Tongue (tissue), 2 donors: Measurements from ENCODE around the gene TMEM212. TPM values are rescaled to one million over a fixed set of nuclear protein-coding genes. Genes with fewer than 3 reads are reported as not detected.
A peak's percentile ranks its signal among the peaks of the same experiment; 100 is the strongest.

Experiments used
- DNase-seq: peaks from one replicate; pipeline ENCODE4 v3.0.0-alpha.2; 2015
- total RNA-seq: library from RNA; depleted of rRNA; stranded (reverse); fragments of >200 nt; gene quantifications from one replicate; pipeline ENCODE4 v1.2.3, GENCODE V29; 2014

TMEM212 gene
- not detected for total RNA-seq

DNA sequence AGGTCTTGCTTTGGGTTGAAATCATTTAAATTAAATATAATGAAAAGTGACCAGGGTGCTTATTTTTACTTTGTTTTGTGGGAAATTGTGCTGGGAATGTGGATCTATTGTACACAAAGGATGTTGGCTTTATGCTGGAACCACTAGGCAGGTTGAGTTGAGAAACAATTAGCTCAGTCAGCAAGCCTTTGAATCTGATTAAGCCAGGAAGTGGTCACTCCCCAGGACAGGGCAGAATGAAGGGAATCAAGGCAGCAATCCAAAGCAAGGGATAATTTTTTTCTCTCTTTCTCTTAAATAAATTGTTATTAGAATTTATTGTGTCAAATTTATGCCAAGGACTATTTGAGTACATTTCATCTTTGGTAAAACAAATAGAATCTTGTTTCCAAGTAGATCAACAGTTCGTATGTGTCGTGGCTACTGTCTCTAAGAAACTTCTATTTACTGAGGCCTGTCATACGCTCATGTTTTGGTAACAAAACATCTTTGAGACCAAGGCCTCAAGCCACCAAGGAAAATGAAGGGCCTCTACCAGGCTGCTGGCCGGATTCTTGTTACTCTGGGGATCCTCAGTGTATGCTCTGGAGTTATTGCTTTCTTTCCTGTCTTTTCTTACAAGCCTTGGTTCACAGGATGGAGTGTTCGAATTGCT lies at the start of gene TMEM212:
TSS of gene TMEM212 (plus strand) at position 486 of the 655 bp plus-strand sequence. CDS start at position 521, 35 bp downstream.
- DNase-seq: no peak

- no peak for DNase-seq
Measured at GRCh38 chr3:171796625-171797264, 46.4 kb upstream of the TMEM212 start.

- no peak for DNase-seq
Measured at GRCh38 chr3:171797265-171797679, 45.9 kb upstream of the TMEM212 start.

DNA sequence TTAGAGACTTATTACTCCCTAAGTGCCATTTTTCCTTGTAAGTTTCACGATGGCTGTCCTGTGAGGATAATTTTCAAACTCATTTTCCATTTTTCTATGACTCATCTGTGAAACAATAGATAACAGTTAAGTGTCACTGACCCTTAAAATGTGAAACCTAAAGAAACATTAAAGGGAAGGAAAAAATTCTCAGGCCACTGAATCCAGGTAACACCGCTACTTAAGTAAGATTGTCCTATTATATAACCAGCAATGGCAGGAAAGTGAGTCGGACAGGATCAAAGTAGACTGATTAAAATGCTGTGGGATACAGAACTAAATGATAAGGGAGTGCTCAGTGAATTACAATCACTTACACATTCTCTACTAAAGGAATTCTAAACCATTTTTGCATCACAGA lies 45.3 kb upstream of the TMEM212 start:
- DNase-seq: no peak

DNA sequence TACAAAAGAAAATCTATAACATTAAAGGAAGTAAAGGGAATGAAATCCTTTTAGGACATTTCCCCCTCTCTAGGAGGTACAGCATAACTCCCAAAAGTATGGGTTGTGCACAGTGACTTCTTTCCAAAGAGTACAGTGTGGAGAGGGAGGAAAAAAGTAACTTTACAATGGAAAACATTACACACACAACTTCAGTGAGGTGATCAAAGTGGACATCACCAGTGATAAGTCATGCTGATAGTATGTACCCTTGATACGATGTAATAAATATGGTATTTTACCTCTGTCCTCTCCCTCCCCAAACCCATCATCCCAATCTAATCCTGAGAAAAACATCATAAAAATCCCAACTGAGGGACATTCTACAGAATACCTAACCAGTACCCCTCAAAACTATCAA lies 43.6 kb upstream of the TMEM212 start:
- no peak for DNase-seq

GRCh38 chr3:171801738-171802589 lies 41.2 kb upstream of the TMEM212 start:
- no peak for DNase-seq

- DNase-seq: no peak
Measured at GRCh38 chr3:171802590-171802956, 40.6 kb upstream of the TMEM212 start.

DNA sequence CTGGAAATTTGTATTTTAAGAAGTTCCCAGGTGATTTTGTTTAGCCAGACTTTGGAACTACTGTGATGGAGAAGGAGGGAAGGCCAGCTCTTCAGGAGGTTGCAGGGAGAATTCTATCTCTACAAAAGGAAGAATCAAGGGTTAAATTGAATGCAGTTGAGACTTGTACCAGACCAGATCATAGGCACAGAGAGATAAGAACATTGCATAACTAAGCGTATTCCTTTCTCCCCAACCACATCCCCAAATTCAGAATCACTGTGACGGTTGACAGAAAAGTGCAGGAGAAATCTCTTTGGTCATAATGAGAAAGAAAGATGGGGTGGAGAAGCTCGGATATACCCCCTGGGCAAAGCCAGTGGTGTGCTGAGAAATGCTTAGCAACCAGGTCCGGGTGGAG lies 40.1 kb upstream of the TMEM212 start:
- DNase-seq: no peak

DNA sequence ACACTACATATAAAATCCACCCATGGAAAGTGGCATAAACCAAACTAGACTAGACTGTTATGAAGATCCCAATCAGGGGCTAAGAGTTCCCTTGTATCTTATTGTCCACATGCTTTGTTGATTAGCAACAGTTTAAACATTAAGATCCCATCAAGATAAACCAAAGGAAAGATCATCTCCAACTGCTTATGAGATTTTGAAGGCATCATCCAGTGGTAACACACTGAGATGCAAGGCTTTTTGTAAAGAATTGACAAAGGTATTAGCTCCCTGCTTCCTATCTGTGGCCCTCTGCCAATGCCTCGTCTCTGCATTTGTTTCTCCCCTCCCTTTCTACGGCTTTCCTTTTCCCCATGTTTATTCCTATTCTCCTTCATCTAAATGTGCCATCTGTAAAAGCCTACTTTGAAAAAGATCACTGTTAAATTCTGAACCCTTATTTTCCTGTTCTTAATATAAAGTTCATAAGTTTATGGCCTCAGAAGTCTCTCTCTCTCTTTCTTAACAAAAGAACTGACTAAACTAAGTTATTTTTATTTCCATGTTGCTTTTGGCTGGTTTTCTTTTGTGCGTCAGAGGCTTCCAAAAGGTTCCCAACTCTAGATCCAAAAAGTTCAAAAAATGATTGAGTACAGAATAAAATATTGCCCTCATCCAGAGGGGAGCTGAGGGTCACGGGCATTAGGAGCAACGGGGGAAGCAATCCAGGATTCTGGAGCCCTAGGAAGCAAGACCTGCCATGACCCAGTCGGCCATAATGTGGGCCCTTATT lies 38.3 kb upstream of the TMEM212 start:
- DNase-seq: no peak

DNA sequence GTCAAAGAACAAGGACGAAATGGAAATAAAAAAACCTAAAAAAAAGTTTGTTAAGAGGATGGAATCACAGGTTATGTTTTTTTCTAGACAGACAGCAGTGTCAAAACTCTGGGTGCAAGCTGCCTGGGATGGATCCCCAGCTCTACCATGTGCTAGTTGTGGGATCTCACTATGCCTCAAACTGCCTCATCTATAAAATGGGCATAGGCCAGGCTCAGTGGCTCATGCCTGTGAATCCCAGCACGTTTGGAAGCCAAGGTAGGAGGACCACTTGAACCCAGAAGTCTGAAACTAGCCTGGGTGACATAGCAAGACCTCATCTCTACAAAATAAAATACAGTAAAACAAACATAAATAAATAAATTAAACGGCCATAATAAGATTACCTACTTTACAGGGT lies 37.5 kb upstream of the TMEM212 start:
- DNase-seq: no peak

- DNase-seq: peak; percentile 80
Measured at GRCh38 chr3:171806200-171807128, 36.7 kb upstream of the TMEM212 start.

DNA sequence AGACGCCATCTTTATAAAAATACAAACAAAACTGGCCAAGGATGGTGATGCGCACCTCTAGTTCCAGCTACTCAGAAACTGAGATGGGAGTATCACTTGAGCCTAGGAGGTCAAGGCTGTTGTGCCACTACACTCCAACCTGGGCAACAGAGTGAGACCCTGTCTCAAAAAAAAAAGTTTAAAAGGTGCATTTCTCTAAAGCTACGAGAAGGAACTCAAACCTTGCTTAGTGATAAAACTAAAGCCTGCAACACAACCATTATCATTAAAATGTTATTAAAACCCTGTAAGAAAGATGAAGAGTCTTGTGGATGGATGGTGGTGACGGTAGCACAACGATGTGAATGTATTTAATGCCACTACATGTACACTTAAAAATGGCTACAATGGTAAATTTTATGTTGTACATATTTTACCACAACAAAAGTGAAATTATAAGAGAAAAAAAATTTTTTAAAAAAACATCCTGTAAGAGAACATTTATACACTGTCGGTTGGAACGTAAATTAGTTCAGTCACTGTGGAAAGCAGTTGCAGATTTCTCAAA lies 35.9 kb upstream of the TMEM212 start:
- no peak for DNase-seq

- DNase-seq: no peak
Measured at GRCh38 chr3:171807806-171808205, 35.3 kb upstream of the TMEM212 start.

DNA sequence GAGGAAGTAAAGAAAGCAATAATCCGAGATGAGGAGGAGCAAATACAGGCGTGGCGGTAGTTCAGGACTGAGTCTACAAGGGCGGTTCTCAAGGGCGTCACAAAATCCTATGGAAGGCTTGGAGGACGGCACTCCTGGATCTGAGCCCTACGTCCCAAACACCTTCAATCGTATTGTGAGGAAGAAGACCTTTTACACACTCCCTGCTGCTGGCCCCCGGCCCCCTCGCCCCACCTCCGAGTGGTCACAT lies 33.6 kb upstream of the TMEM212 start:
- DNase-seq: peak; percentile 70

DNA sequence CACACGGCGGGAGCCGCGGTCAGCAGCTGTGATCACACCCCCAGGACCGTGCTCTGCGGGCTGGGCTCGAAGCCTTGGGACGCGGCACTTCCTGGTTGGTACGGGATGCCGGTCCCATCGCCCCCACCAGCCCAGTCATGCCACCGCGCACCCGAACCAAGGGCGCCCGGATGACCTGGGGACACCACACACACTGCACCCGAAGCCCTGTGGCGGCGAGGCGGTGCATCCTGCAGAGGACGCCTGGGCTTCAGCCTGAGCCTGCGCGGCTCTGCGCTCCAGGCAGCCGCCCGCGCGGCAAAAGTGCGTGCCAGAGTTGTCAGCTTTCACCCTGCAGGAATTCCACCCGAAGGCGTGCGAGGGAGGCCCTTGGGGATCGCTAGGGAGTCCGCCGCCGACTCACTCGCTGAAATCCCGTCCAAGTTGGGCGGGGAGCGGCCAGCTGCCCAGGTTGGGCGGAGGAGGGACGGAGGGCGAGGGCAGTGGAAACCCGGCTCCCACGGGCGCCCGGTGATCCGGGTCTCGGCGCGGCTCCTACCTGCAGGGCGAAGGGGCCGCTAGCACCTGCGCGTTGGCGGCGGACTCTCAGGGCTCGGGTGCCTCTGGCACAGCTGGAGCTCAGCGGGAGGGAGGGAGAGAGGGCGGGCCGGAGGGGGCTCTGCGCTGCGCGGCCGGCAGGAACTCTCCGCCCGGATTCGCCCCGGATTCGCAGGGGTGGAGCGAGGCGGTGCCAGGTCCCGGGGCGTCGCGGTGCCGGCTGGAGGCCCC lies 33.1 kb upstream of the TMEM212 start, which contains the start of gene PLD1:
TSS of gene PLD1 (minus strand) at position 623 of the 768 bp plus-strand sequence. CDS start 72,432 bp downstream, outside the sequence.
- DNase-seq: peak; percentile 88

DNA sequence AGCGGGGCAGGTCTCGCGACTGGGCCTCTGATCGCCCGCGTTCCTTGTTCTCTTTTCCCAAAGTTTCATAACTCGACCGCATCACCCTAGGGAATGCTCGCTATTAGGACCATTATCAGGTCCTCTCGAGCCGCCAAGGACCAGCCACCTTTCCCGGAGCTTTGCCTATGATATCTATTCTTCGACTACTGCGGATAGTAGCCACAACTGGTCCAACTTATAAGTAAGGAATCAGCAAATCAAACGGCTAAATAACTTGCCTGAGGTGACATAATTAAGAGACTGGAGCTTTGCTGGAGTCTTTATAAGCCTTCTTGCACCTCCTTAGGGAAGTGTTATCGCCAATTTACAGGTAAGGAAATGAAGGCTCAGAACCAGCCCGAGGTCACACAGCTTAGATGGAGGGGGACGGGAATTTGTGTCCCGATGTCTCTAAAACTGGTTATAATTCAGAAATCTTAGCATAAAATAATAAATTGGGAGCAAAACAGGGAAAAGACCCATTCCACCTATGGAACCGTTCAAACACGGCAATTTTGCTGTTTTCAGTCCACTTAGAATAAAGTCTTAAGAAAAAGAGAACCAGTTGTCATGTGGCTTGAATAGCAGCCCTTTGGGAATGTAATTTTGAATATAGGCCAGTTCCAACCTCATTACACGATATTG lies 32.4 kb upstream of the TMEM212 start:
- DNase-seq: no peak

GRCh38 chr3:171811295-171811912 lies 31.7 kb upstream of the TMEM212 start:
- peak; percentile 65 for DNase-seq

DNA sequence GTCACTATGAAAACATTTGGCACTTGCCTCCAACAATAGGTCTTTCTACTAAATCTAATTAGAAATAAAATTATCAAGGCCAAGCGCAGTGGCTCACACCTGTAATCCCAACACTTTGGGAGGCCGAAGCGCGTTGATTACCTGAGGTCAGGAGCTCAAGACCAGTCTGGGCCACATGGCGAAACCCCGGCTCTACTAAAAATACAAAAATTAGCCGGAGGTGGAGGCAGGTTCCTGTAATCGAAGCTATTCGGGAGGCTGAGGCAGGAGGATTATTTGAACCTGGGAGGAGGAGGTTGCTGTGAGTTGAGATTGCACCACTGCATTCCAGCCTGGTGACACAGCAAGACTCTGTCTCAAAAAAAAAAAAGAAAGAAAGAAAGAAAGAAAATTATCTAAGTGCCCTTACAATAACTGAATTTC lies 31.2 kb upstream of the TMEM212 start:
- no peak for DNase-seq

GRCh38 chr3:171812811-171813210 lies 30.3 kb upstream of the TMEM212 start:
- no peak for DNase-seq
